Spinal cord (tissue), 10 donors: ENCODE data around the gene SUV39H1. TPM values are rescaled to one million over a fixed set of nuclear protein-coding genes. Genes with fewer than 3 reads are reported as not detected.

Experiments
- DNase-seq, 6 donors: peaks; one replicate each; pipeline versions ENCODE4 v3.0.0 to v3.0.0-alpha.2; 2013 to 2015; ENCODE audit warnings: low spot score in 6 of 6, low read depth in 4 of 6
- H3K27ac ChIP-seq: one replicate; pipeline ENCODE4 v1.5.1; 2013; ENCODE audit warnings: low read depth, low read length, control low read depth
- H3K27me3 ChIP-seq: one replicate; pipeline ENCODE4 v1.6.1; 2013; ENCODE audit warnings: low read length; ENCODE audit not compliant: control insufficient read depth, insufficient read depth
- H3K36me3 ChIP-seq: one replicate; pipeline ENCODE4 v1.6.1; 2013; ENCODE audit warnings: low read length; ENCODE audit not compliant: control insufficient read depth, insufficient read depth
- H3K4me1 ChIP-seq: one replicate; pipeline ENCODE4 v1.6.1; 2013; ENCODE audit warnings: low read length; ENCODE audit not compliant: control insufficient read depth, insufficient read depth
- H3K4me3 ChIP-seq: one replicate; pipeline ENCODE4 v1.5.1; 2013; ENCODE audit warnings: low read depth, low read length, control low read depth
- H3K9me3 ChIP-seq: one replicate; pipeline ENCODE4 v1.6.1; 2013; ENCODE audit warnings: low read length; ENCODE audit not compliant: control insufficient read depth, insufficient read depth
- WGBS: methylation state at CpG from one replicate; pipeline ENCODE4 v1.1.5; 2013; ENCODE audit warnings: missing lambda C conversion rate; ENCODE audit not compliant: insufficient coverage; 5-methylcytosine and 5-hydroxymethylcytosine counted together
- polyA plus RNA-seq, 2 donors: library from polyadenylated mRNA; unstranded; fragments of 120-200 nt; gene quantifications; one replicate each; pipeline ENCODE4 v1.2.1, GENCODE V29; 2013; ENCODE audit not compliant: insufficient read length in 2 of 2
- total RNA-seq, 2 donors: library from RNA; depleted of rRNA in 1 of 2; stranded (reverse); fragments of 120-200 nt in 1 of 2; fragments of >200 nt in 1 of 2; gene quantifications; one replicate each; pipeline versions ENCODE4 v1.2.3 to v1.2.4, GENCODE V29; 2013 to 2014
- donor health status: healthy.

Gene SUV39H1
- total and polyA plus RNA-seq, 4 donors = 3.0 to 8.2 (median 5.9) TPM

- H3K36me3 ChIP-seq = peaks cover 29% of the 10 kb centered on the region
- 83% methylated on average over 7 of the region's 7 CpGs for WGBS
- H3K4me1 ChIP-seq = peaks cover 6% of the 10 kb centered on the region
- no peaks in the 10 kb centered on the region for H3K9me3 ChIP-seq
- H3K27ac ChIP-seq = no peak overlapping the region
- no peak overlapping the region for H3K4me3 ChIP-seq
- no peak for DNase-seq
- no peaks in the 10 kb centered on the region for H3K27me3 ChIP-seq
Measured at GRCh38 chrX:48709522-48710112, 13.1 kb downstream of the SUV39H1 start.

- no peaks in the 10 kb centered on the region for H3K27me3 ChIP-seq
- no peak overlapping the region for H3K27ac ChIP-seq
- H3K4me1 ChIP-seq = no peaks in the 10 kb centered on the region
- DNase-seq = no peak
- peaks cover 15% of the 10 kb centered on the region for H3K36me3 ChIP-seq
- H3K9me3 ChIP-seq = no peaks in the 10 kb centered on the region
- H3K4me3 ChIP-seq = no peak overlapping the region
- WGBS = 64% methylated on average over 9 of the region's 9 CpGs
Measured at GRCh38 chrX:48711162-48711928, 14.8 kb downstream of the SUV39H1 start.

- Histone ChIP-seq H3K36me3 (peaks cover 11% of the 10 kb centered on the region), H3K27me3 (no peaks in the 10 kb centered on the region), H3K9me3 (no peaks in the 10 kb centered on the region), H3K27ac (no peak overlapping the region), H3K4me1 (no peaks in the 10 kb centered on the region), H3K4me3 (no peak overlapping the region)
- 70% methylated on average over 7 of the region's 7 CpGs for WGBS
- no peak for DNase-seq
Measured at GRCh38 chrX:48711929-48712505, 15.5 kb downstream of the SUV39H1 start.

GRCh38 chrX:48713847-48714246 lies 17.3 kb downstream of the SUV39H1 start:
- Histone ChIP-seq H3K27ac (no peak overlapping the region), H3K4me1 (no peaks in the 10 kb centered on the region), H3K4me3 (no peak overlapping the region), H3K9me3 (no peaks in the 10 kb centered on the region), H3K36me3 (no peaks in the 10 kb centered on the region), H3K27me3 (no peaks in the 10 kb centered on the region)
- 62% methylated on average over 2 of the region's 2 CpGs for WGBS
- no peak for DNase-seq

GRCh38 chrX:48714573-48714972 lies 18.0 kb downstream of the SUV39H1 start:
- Histone ChIP-seq H3K27ac (no peak overlapping the region), H3K27me3 (no peaks in the 10 kb centered on the region), H3K4me1 (no peaks in the 10 kb centered on the region), H3K36me3 (no peaks in the 10 kb centered on the region), H3K4me3 (no peak overlapping the region), H3K9me3 (no peaks in the 10 kb centered on the region)
- DNase-seq = no peak
- WGBS = 88% methylated on average over 5 of the region's 5 CpGs

GRCh38 chrX:48715072-48715471 lies 18.5 kb downstream of the SUV39H1 start:
- Histone ChIP-seq H3K4me3 (no peak overlapping the region), H3K4me1 (no peaks in the 10 kb centered on the region), H3K27ac (no peak overlapping the region), H3K36me3 (no peaks in the 10 kb centered on the region), H3K9me3 (no peaks in the 10 kb centered on the region), H3K27me3 (no peaks in the 10 kb centered on the region)
- DNase-seq = peak in 1 of 6 donors; percentile 13
- 63% methylated on average over 2 of the region's 2 CpGs for WGBS

GRCh38 chrX:48715876-48716502 lies 19.5 kb downstream of the SUV39H1 start:
- Histone ChIP-seq H3K27ac (no peak overlapping the region), H3K4me1 (no peaks in the 10 kb centered on the region), H3K27me3 (no peaks in the 10 kb centered on the region), H3K4me3 (no peak overlapping the region), H3K36me3 (no peaks in the 10 kb centered on the region), H3K9me3 (no peaks in the 10 kb centered on the region)
- WGBS = 48% methylated on average over 4 of the region's 4 CpGs
- DNase-seq = no peak

- H3K27me3 ChIP-seq = no peaks in the 10 kb centered on the region
- H3K4me3 ChIP-seq = no peak overlapping the region
- 70% methylated on average over 2 of the region's 2 CpGs for WGBS
- DNase-seq = no peak
- no peaks in the 10 kb centered on the region for H3K36me3 ChIP-seq
- no peak overlapping the region for H3K27ac ChIP-seq
- no peaks in the 10 kb centered on the region for H3K4me1 ChIP-seq
- H3K9me3 ChIP-seq = no peaks in the 10 kb centered on the region
Measured at GRCh38 chrX:48719958-48720357, 23.4 kb downstream of the SUV39H1 start.

GRCh38 chrX:48720577-48721250 lies 24.2 kb downstream of the SUV39H1 start:
- 66% methylated on average over 4 of the region's 4 CpGs for WGBS
- Histone ChIP-seq H3K36me3 (no peaks in the 10 kb centered on the region), H3K27ac (no peak overlapping the region), H3K4me3 (no peak overlapping the region), H3K9me3 (no peaks in the 10 kb centered on the region), H3K27me3 (no peaks in the 10 kb centered on the region), H3K4me1 (no peaks in the 10 kb centered on the region)
- no peak for DNase-seq
